Left ventricle myocardium inferior (tissue), 1 donor: ENCODE results near the gene PPIL1. TPM values are rescaled to one million over a fixed set of nuclear protein-coding genes. Genes with fewer than 3 reads are reported as not detected.

Source experiments
- DNase-seq: peaks from one replicate; pipeline ENCODE4 v3.0.0-alpha.2; 2020
- H3K27ac ChIP-seq: fragments of 200-600 bp; replicated peaks from 2 replicates; pipeline ENCODE4 v1.8.0; 2021
- H3K27me3 ChIP-seq: fragments of 200-600 bp; 2 replicates; pipeline ENCODE4 v1.8.0; 2021; ENCODE audit warnings: low read depth
- H3K36me3 ChIP-seq: fragments of 200-600 bp; 2 replicates; pipeline ENCODE4 v1.8.0; 2021
- H3K4me1 ChIP-seq: fragments of 200-600 bp; 2 replicates; pipeline ENCODE4 v1.8.0; 2021
- H3K4me3 ChIP-seq: fragments of 200-600 bp; 2 replicates; pipeline ENCODE4 v1.8.0; 2021; ENCODE audit warnings: mild to moderate bottlenecking, moderate library complexity
- H3K9me3 ChIP-seq: fragments of 200-600 bp; replicated peaks from 2 replicates; pipeline ENCODE4 v1.8.0; 2021
- CTCF ChIP-seq: fragments of 200-600 bp; IDR thresholded peaks from 2 replicates; pipeline ENCODE4 v1.8.0; 2021; ENCODE audit warnings: antibody characterized with exemption, mild to moderate bottlenecking, borderline replicate concordance
- intact Hi-C: fragments of 100-400 bp; cut with micrococcal nuclease; formaldehyde crosslinking; loops from one replicate; pipeline ENCODE4 v1.11.0; 2022
- total RNA-seq: library from RNA; stranded (reverse); fragmentation: NEBNext Ultra II Directional; extraction: Animal tissue kit (Norgen Biotek cat#: 25700); gene quantifications from one replicate; pipeline ENCODE4 v1.2.1, GENCODE V29; 2021
- donor health status: DM: no; HTN: yes; CAD: no; lungs with severe emphysema.

PPIL1 gene
- total RNA-seq, 1 donor from 2014 or later, result 69.1 TPM

- H3K27ac ChIP-seq, result peak overlapping the region; percentile 93
- peak overlapping the region; percentile 7 for H3K4me3 ChIP-seq
- H3K36me3 ChIP-seq, result peaks cover 23% of the 10 kb centered on the region
- no peak for TF ChIP-seq CTCF
- H3K27me3 ChIP-seq, result no peaks in the 10 kb centered on the region
- peak; percentile 52 for DNase-seq
- no peaks in the 10 kb centered on the region for H3K9me3 ChIP-seq
- H3K4me1 ChIP-seq, result peaks cover 85% of the 10 kb centered on the region
- intact Hi-C loops, result no loop called here
Measured at GRCh38 chr6:36867471-36868224, 7.0 kb downstream of the PPIL1 start.

- no peak for DNase-seq
- no peak for TF ChIP-seq CTCF
- intact Hi-C loops, result no loop called here
Measured at GRCh38 chr6:36865835-36866234, 8.8 kb downstream of the PPIL1 start.

GRCh38 chr6:36863670-36864540, 10.7 kb downstream of the PPIL1 start:
- H3K4me1 ChIP-seq, result peaks cover 91% of the 10 kb centered on the region
- peaks cover 5% of the 10 kb centered on the region for H3K36me3 ChIP-seq
- H3K27ac ChIP-seq, result peak overlapping the region; percentile 93
- intact Hi-C loops, result no loop called here
- H3K9me3 ChIP-seq, result no peaks in the 10 kb centered on the region
- TF ChIP-seq CTCF, result no peak
- H3K27me3 ChIP-seq, result no peaks in the 10 kb centered on the region
- DNase-seq, result no peak
- no peak overlapping the region for H3K4me3 ChIP-seq

More at GRCh38 chr6:36865835-36866234, 8.8 kb downstream of the PPIL1 start:
- Histone ChIP-seq H3K27ac (peak overlapping the region; percentile 93), H3K36me3 (peaks cover 22% of the 10 kb centered on the region), H3K9me3 (no peaks in the 10 kb centered on the region), H3K27me3 (no peaks in the 10 kb centered on the region), H3K4me1 (peaks cover 84% of the 10 kb centered on the region), H3K4me3 (no peak overlapping the region)

GRCh38 chr6:36862848-36863382, 11.7 kb downstream of the PPIL1 start:
- Histone ChIP-seq H3K36me3 (no peaks in the 10 kb centered on the region), H3K27ac (peak overlapping the region; percentile 28), H3K9me3 (no peaks in the 10 kb centered on the region), H3K4me1 (peaks cover 88% of the 10 kb centered on the region), H3K27me3 (no peaks in the 10 kb centered on the region), H3K4me3 (no peak overlapping the region)
- no peak for TF ChIP-seq CTCF
- intact Hi-C loops, result no loop called here
- no peak for DNase-seq

GRCh38 chr6:36862164-36862847, 12.3 kb downstream of the PPIL1 start:
- H3K36me3 ChIP-seq, result no peaks in the 10 kb centered on the region

More at GRCh38 chr6:36862164-36862847, 12.3 kb downstream of the PPIL1 start:
- H3K4me3 ChIP-seq, result no peak overlapping the region
- no peak for TF ChIP-seq CTCF
- H3K9me3 ChIP-seq, result no peaks in the 10 kb centered on the region
- no peak for DNase-seq
- H3K4me1 ChIP-seq, result peaks cover 87% of the 10 kb centered on the region
- H3K27ac ChIP-seq, result peak overlapping the region; percentile 28
- no peaks in the 10 kb centered on the region for H3K27me3 ChIP-seq
- intact Hi-C loops, result no loop called here
